K562 (cell line): ENCODE data around the gene DIP2C. TPM values are rescaled to one million over a fixed set of nuclear protein-coding genes. Genes with fewer than 3 reads are reported as not detected.

ENCODE experiments used
- ARID1B ChIP-seq: fragments of 450-650 bp; IDR thresholded peaks from 2 replicates; pipeline ENCODE4 v1.6.1; 2016; ENCODE audit warnings: antibody characterized with exemption, mild to moderate bottlenecking, inconsistent platforms
- ATF6 ChIP-seq: sonication (generic); formaldehyde crosslinking; IDR thresholded peaks from 2 replicates; pipeline ENCODE4 v1.4.0; 2020; ENCODE audit warnings: mild to moderate bottlenecking, missing genetic modification reagents
- C11orf30 ChIP-seq: fragments of 450-650 bp; IDR thresholded peaks from 2 replicates; pipeline ENCODE4 v1.6.1; 2016; ENCODE audit warnings: low read depth, mild to moderate bottlenecking
- FIP1L1 ChIP-seq: fragments of 200-400 bp; formaldehyde crosslinking; IDR thresholded peaks from 2 replicates; pipeline ENCODE4 v1.6.1; 2018; ENCODE audit warnings: mild to moderate bottlenecking, low read depth, low read length; ENCODE audit not compliant: poor library complexity, severe bottlenecking
- HES1 ChIP-seq: fragments of 450-650 bp; IDR thresholded peaks from 2 replicates; pipeline ENCODE4 v1.6.1; 2016; ENCODE audit warnings: low read depth, mild to moderate bottlenecking, moderate library complexity
- LEF1 ChIP-seq: fragments of 450-650 bp; IDR thresholded peaks from 2 replicates; pipeline ENCODE4 v1.6.1; 2016; ENCODE audit warnings: mild to moderate bottlenecking
- MED1 ChIP-seq: sonication (generic); formaldehyde crosslinking; IDR thresholded peaks from 2 replicates; pipeline ENCODE4 v1.8.1; 2023; ENCODE audit warnings: missing genetic modification reagents, borderline replicate concordance
- MTA2 ChIP-seq: fragments of 450-650 bp; IDR thresholded peaks from 2 replicates; pipeline ENCODE4 v1.6.1; 2016; ENCODE audit warnings: low read depth
- PKNOX1 ChIP-seq: fragments of 450-650 bp; IDR thresholded peaks from 2 replicates; pipeline ENCODE4 v1.6.1; 2016
- TCF3 ChIP-seq: sonication (generic); formaldehyde crosslinking; IDR thresholded peaks from 2 replicates; pipeline ENCODE4 v1.4.0; 2020; ENCODE audit warnings: mild to moderate bottlenecking, missing genetic modification reagents
- ZSCAN32 ChIP-seq: fragments of 450-650 bp; formaldehyde crosslinking; IDR thresholded peaks from 2 replicates; pipeline ENCODE4 v1.4.0; 2020; ENCODE audit warnings: mild to moderate bottlenecking, moderate library complexity
- polyA plus RNA-seq, 8 experiments: library from polyadenylated mRNA; depleted of rRNA in 4 of 8; stranded (reverse) in 5 of 8; unstranded in 3 of 8; fragments of >200 nt; fragmentation: Nextera tagmentation in 2 of 8; fragmentation: Illumina TruSeq in 1 of 8; extraction: Ambion mirVana in 2 of 8; extraction: Trizol in 1 of 8; gene quantifications; 2 replicates each; pipeline versions ENCODE4 v1.2.1 to v1.2.3, GENCODE V29; 2011 to 2014; ENCODE audit warnings: inconsistent platforms in 1 of 8, missing spikeins in 1 of 8
- total RNA-seq, 7 experiments: library from RNA; depleted of rRNA in 6 of 7; stranded (reverse); fragments of >200 nt in 6 of 7; fragmentation: Illumina TruSeq in 2 of 7; extraction: Trizol in 2 of 7; gene quantifications; 2 replicates each; pipeline versions ENCODE4 v1.2.1 to v1.2.3, GENCODE V29; 2011 to 2021; ENCODE audit warnings: low replicate concordance in 1 of 7
- TF ChIP-seq, protein P1 (sequence below): fragments of 450-650 bp; IDR thresholded peaks from 2 replicates; pipeline ENCODE4 v1.7.0; 2016; ENCODE audit warnings: borderline replicate concordance
- TF ChIP-seq, protein P2 (sequence below), 2 experiments: fragments of 450-650 bp; IDR thresholded peaks; 2 replicates each; pipeline ENCODE4 v1.6.1; 2016; ENCODE audit warnings: mild to moderate bottlenecking in 2 of 2, borderline replicate concordance in 1 of 2, low read depth in 1 of 2, moderate library complexity in 1 of 2

Gene DIP2C
- total and polyA plus RNA-seq, 9 of the 15 experiments (the other 6 are each of a cell fraction or from before 2014, with no cell fraction given) = 0.01 TPM; not detected in 8

- TF ChIP-seq ATF6 (CRISPR knock-in tag) (no peak), MTA2 (no peak), TCF3 (CRISPR knock-in tag) (no peak), ARID1B (no peak), LEF1 (no peak), HES1 (no peak), C11orf30 (no peak), ZSCAN32 (CRISPR knock-in tag) (no peak), MED1 (CRISPR knock-in tag) (no peak), FIP1L1 (no peak), PKNOX1 (no peak)
- TF ChIP-seq, protein P1, sequence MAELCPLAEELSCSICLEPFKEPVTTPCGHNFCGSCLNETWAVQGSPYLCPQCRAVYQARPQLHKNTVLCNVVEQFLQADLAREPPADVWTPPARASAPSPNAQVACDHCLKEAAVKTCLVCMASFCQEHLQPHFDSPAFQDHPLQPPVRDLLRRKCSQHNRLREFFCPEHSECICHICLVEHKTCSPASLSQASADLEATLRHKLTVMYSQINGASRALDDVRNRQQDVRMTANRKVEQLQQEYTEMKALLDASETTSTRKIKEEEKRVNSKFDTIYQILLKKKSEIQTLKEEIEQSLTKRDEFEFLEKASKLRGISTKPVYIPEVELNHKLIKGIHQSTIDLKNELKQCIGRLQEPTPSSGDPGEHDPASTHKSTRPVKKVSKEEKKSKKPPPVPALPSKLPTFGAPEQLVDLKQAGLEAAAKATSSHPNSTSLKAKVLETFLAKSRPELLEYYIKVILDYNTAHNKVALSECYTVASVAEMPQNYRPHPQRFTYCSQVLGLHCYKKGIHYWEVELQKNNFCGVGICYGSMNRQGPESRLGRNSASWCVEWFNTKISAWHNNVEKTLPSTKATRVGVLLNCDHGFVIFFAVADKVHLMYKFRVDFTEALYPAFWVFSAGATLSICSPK = no peak
- TF ChIP-seq, protein P2, sequence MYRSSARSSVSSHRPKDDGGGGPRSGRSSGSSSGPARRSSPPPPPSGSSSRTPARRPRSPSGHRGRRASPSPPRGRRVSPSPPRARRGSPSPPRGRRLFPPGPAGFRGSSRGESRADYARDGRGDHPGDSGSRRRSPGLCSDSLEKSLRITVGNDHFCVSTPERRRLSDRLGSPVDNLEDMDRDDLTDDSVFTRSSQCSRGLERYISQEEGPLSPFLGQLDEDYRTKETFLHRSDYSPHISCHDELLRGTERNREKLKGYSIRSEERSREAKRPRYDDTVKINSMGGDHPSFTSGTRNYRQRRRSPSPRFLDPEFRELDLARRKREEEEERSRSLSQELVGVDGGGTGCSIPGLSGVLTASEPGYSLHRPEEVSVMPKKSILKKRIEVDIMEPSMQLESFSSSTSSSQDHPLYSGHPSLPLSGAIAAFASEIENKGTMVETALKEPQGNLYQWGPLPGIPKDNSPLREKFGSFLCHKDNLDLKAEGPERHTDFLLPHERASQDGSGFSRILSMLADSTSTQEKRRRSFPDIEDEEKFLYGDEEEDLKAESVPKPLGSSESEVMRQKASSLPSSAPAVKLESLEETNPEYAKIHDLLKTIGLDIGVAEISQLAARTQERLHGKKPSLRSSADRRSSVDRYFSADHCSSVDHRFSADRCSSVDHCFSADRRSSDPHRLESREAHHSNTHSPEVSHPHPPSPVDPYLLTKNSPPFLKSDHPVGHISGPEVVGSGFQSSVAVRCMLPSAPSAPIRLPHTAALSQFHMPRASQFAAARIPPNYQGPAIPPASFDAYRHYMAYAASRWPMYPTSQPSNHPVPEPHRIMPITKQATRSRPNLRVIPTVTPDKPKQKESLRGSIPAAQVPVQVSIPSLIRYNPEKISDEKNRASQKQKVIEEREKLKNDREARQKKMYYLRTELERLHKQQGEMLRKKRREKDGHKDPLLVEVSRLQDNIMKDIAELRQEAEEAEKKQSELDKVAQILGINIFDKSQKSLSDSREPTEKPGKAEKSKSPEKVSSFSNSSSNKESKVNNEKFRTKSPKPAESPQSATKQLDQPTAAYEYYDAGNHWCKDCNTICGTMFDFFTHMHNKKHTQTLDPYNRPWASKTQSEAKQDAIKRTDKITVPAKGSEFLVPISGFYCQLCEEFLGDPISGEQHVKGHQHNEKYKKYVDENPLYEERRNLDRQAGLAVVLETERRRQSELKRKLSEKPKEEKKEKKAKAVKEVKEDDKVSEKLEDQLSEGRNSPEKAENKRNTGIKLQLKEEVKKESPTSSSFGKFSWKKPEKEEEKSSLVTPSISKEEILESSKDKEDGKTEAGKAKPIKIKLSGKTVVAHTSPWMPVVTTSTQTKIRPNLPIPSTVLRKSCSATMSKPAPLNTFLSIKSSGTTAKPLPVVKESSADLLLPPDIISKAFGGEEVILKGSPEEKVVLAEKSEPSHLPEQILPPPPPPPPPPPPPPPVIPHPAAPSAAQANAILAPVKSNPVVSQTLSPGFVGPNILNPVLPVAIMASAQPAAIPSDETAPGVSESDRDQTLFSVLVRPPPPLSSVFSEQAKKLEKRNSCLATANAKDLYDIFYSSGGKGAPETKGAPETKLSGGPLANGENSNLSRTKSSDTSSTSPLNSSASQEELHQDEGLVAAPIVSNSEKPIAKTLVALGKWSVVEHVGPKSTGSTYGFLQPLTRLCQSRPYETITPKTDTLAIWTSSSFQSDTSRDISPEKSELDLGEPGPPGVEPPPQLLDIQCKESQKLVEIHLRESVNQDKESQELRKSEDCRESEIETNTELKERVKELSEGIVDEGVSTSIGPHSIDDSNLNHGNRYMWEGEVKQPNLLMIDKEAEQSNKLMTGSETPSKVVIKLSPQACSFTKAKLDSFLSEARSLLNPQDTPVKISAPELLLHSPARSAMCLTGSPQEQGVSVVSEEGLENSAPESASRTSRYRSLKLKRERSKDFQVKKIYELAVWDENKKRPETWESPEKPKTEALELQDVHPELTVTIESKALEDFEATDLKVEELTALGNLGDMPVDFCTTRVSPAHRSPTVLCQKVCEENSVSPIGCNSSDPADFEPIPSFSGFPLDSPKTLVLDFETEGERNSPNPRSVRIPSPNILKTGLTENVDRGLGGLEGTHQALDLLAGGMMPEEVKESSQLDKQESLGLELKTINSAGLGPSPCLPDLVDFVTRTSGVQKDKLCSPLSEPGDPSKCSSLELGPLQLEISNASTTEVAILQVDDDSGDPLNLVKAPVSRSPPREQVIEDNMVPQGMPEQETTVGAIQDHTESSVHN (IDR thresholded peaks at IDR 0.05; ENCODE audit: borderline replicate concordance in 1 of 2, low read depth in 1 of 2) = no peak
Measured at GRCh38 chr10:640673-641045, 48.8 kb downstream of the DIP2C start (continued).
